MCF 10A (cell line): ENCODE measurements around the gene DENND5A. TPM values are rescaled to one million over a fixed set of nuclear protein-coding genes. Genes with fewer than 3 reads are reported as not detected.

Source experiments
- BruUV-seq: library from RNA; stranded (reverse); fragments of 400-500 nt; replicated peaks from 2 replicates; lab custom pipeline; 2021; lab: Mats Ljungman, UMichigan
- CTCF ChIA-PET: fragments of 300-600 bp; sonication (Branson Sonifier 250); formaldehyde crosslinking; extraction: SDS; loops from one replicate; lab custom pipeline; 2021; ENCODE audit warnings: antibody characterized with exemption, inconsistent platforms; lab: Yijun Ruan, JAX
- POLR2A ChIA-PET: fragments of 300-600, 350-650 bp; sonication (Branson Sonifier 250); formaldehyde crosslinking; extraction: SDS; loops from one replicate; lab custom pipeline; 2020; ENCODE audit warnings: antibody characterized with exemption, inconsistent platforms; lab: Yijun Ruan, JAX
- DNase-seq: peaks from one replicate; pipeline ENCODE4 v3.0.0-alpha.2; 2018; ENCODE audit not compliant: unreplicated experiment
- H3K27ac Mint-ChIP-seq: one replicate; pipeline ENCODE4 v1.8.0; 2022; ENCODE audit warnings: mild to moderate bottlenecking, low read depth, mixed read lengths; ENCODE audit not compliant: unreplicated experiment
- H3K27me3 Mint-ChIP-seq: one replicate; pipeline ENCODE4 v1.8.0; 2022; ENCODE audit warnings: mixed read lengths; ENCODE audit not compliant: insufficient read depth, unreplicated experiment
- H3K36me3 Mint-ChIP-seq: one replicate; pipeline ENCODE4 v1.8.0; 2022; ENCODE audit warnings: mild to moderate bottlenecking, moderate library complexity, mixed read lengths; ENCODE audit not compliant: insufficient read depth, unreplicated experiment
- H3K4me1 Mint-ChIP-seq: one replicate; pipeline ENCODE4 v1.8.0; 2022; ENCODE audit warnings: mixed read lengths; ENCODE audit not compliant: insufficient read depth, unreplicated experiment
- H3K4me3 Mint-ChIP-seq: one replicate; pipeline ENCODE4 v1.8.0; 2022; ENCODE audit warnings: mild to moderate bottlenecking, moderate library complexity, mixed read lengths; ENCODE audit not compliant: unreplicated experiment
- H3K9me3 Mint-ChIP-seq: one replicate; pipeline ENCODE4 v1.8.0; 2022; ENCODE audit warnings: mixed read lengths; ENCODE audit not compliant: unreplicated experiment
- intact Hi-C: fragments of 100-400 bp; cut with micrococcal nuclease; formaldehyde crosslinking; loops from 2 replicates; pipeline ENCODE4 v1.14.1; 2022
- total RNA-seq: library from RNA; stranded (reverse); gene quantifications from 2 replicates; pipeline ENCODE4 v1.2.3, GENCODE V29; 2022
- TF ChIP-seq, protein P1 (sequence below): fragments of 200-600 bp; IDR thresholded peaks from one replicate; pipeline ENCODE4 v1.8.0; 2022; ENCODE audit warnings: antibody characterized with exemption, mild to moderate bottlenecking; ENCODE audit not compliant: unreplicated experiment

Gene DENND5A
- total RNA-seq, 1 experiment from 2014 or later = 55.4 TPM

DNA sequence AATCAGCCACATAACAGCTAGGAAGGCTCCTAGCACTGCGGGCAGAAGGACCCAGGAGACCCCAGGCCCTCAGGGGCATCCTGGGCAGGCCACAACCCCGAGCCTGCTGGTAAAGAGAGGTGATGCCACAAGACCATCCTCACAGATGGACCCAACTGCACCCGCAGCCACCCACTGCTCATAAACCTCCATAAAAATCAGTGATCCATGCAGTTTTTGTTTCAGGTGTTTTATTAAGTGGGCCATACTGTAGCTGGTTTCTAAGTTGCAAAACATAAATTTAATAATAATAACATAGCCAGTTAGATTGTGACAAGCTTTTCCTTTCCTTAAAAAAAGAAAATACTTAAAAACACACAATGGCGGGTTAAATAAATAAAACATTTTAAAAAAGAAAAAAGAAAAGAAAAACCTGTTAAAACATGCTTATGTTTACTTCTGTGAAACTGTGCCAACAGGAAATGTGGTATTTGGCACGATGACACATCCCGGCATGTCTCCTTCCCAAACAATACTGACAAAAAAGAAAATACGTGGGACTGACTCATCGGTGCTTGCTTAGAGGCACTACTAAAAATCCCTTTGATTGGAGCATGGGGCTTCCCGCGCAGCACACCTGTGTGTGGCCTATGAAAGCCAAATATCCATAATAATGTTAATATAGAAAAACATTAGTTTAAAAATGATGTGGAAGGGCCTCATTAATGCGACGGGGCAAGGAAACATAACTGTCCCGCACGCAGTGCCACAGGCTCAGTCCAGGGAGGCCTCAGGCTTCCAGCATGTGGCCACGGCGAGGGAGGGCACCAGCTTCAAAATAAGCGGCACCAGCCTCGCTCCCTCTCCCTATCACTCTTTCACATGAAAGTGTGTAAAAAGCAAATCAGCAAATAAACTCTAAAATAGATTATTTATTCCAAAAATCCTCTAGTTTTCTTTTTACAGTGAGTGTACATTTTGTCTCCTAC is 126.3 kb downstream of the DENND5A start:
- peak overlapping the region; percentile 94 for H3K27ac Mint-ChIP-seq
- peak; percentile 97 for DNase-seq
- H3K27me3 Mint-ChIP-seq = no peaks in the 10 kb centered on the region
- CTCF ChIA-PET = interaction anchor here (0.5 to 7.4 kb wide), 35 partner anchors 8 to 964 kb away, joined by 3 to 201 read pairs (median 8); partner anchors contain the start of gene TMEM9B
- H3K36me3 Mint-ChIP-seq = peaks cover 41% of the 10 kb centered on the region
- TSS peak; percentile 37 for BruUV-seq
- H3K4me1 Mint-ChIP-seq = peaks cover 34% of the 10 kb centered on the region
- POLR2A ChIA-PET = interaction anchor here (0.6 to 3.1 kb wide), 23 partner anchors 10 to 1465 kb away, joined by 3 to 23 read pairs (median 4); partner anchors contain the start of genes IPO7, RPL27A, TMEM9B and TRIM66
- intact Hi-C loops = loop anchor here (5.0 to 10.0 kb wide), 2 partner anchors 102 to 454 kb away; partner anchors contain the start of genes RPL27A and TRIM66
- TF ChIP-seq, protein P1, sequence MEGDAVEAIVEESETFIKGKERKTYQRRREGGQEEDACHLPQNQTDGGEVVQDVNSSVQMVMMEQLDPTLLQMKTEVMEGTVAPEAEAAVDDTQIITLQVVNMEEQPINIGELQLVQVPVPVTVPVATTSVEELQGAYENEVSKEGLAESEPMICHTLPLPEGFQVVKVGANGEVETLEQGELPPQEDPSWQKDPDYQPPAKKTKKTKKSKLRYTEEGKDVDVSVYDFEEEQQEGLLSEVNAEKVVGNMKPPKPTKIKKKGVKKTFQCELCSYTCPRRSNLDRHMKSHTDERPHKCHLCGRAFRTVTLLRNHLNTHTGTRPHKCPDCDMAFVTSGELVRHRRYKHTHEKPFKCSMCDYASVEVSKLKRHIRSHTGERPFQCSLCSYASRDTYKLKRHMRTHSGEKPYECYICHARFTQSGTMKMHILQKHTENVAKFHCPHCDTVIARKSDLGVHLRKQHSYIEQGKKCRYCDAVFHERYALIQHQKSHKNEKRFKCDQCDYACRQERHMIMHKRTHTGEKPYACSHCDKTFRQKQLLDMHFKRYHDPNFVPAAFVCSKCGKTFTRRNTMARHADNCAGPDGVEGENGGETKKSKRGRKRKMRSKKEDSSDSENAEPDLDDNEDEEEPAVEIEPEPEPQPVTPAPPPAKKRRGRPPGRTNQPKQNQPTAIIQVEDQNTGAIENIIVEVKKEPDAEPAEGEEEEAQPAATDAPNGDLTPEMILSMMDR = no peak
- no peak overlapping the region for H3K4me3 Mint-ChIP-seq
- no peaks in the 10 kb centered on the region for H3K9me3 Mint-ChIP-seq

DNA sequence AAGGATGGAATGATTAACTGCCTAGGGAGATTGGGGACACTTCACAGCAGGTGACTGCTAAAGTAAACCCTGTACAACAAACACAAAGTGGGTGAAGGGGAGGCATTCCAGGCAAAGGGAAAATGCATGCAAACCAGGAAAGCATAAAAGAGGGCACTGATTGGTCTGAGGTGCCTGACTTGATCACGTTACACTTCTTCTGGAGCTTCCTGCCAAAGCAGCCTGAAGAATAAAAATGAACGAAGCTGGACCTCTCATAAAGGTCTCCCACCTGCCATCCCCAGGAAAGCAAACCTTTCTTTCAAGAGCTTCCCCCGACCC is 127.1 kb downstream of the DENND5A start:
- Mint-ChIP-seq H3K4me3 (no peak overlapping the region), H3K4me1 (peaks cover 34% of the 10 kb centered on the region), H3K27ac (peak overlapping the region; percentile 2), H3K36me3 (peaks cover 41% of the 10 kb centered on the region), H3K9me3 (no peaks in the 10 kb centered on the region), H3K27me3 (no peaks in the 10 kb centered on the region)
- DNase-seq = no peak
- intact Hi-C loops = loop anchor here (5.0 to 10.0 kb wide), 2 partner anchors 101 to 453 kb away; partner anchors contain the start of genes RPL27A and TRIM66
- no TSS peak for BruUV-seq
- ChIA-PET CTCF (interaction anchor here (0.5 to 7.4 kb wide), 51 partner anchors 9 to 915 kb away, joined by 3 to 201 read pairs (median 6); partner anchors contain the start of gene TMEM9B), POLR2A (interaction anchor here (0.6 to 3.1 kb wide), 16 partner anchors 9 to 804 kb away, joined by 3 to 23 read pairs (median 6); partner anchors contain the start of genes IPO7, RPL27A, TMEM9B and TRIM66)
- TF ChIP-seq, protein P1 = no peak

DNA sequence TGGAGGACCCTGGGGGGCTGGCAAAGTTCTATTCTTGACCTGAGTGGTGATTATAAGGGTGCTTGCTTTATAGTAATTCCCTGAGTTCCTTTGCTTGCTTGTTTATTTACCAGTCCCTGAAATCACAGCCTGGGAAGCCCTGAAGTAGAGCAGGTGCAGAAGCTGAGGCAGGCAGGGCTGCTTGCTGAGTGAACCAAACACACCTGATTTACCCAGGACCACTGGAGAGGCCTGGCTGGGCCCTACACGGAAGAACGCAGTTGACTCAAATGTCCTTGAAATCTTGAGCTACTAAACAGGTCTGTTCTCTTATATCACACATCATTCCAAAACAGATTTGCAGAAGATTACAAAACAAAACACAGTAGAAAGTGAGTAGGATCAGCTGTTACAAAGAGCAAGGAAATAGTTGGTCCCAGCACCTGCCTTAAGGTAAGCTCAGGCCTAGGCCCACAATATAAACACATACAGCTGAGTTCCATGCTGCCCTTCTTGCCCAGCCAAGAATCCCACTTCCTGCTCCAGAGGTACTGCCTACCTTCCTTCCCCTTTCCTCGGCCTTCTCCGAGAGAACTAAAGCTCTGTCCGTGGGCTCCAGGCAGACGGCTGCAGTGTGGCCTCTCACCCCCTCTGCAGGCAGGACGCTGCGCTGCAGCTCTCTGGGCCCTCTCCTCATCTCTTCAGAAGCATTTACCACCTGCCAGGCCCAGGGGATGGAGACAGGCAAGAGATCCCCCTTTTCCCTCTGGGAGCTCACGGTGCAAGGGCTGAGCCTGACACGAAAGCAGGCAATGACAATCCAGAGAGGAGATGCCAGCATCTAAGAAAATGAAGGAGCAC is 127.6 kb downstream of the DENND5A start:
- peaks cover 34% of the 10 kb centered on the region for H3K4me1 Mint-ChIP-seq
- DNase-seq = peak; percentile 77
- no TSS peak for BruUV-seq
- H3K27ac Mint-ChIP-seq = peak overlapping the region; percentile 2
- peaks cover 41% of the 10 kb centered on the region for H3K36me3 Mint-ChIP-seq
- H3K27me3 Mint-ChIP-seq = no peaks in the 10 kb centered on the region
- H3K4me3 Mint-ChIP-seq = no peak overlapping the region
- ChIA-PET CTCF (interaction anchor here (0.5 to 7.4 kb wide), 61 partner anchors 8 to 539 kb away, joined by 3 to 201 read pairs (median 5); partner anchors contain the start of genes NRIP3 and TMEM9B), POLR2A (interaction anchor here (0.6 to 3.1 kb wide), 13 partner anchors 9 to 803 kb away, joined by 3 to 23 read pairs (median 6); partner anchors contain the start of genes RPL27A, TMEM9B, TRIM66 and ZNF143)
- intact Hi-C loops = loop anchor here (1.0 to 10.0 kb wide), 5 partner anchors 100 to 453 kb away; partner anchors contain the start of genes RPL27A, TMEM9B and TRIM66
- no peaks in the 10 kb centered on the region for H3K9me3 Mint-ChIP-seq
- TF ChIP-seq, protein P1 = peak; percentile 95
